CD8-positive, alpha-beta memory T cell (primary cell): Measurements from ENCODE around the gene C11orf71. TPM values are rescaled to one million over a fixed set of nuclear protein-coding genes. Genes with fewer than 3 reads are reported as not detected.

Source experiments
- CTCF ChIA-PET: fragments of 350-600 bp; sonication (Branson Sonifier 250); formaldehyde crosslinking; loops from one replicate; lab custom pipeline; 2021; ENCODE audit warnings: antibody characterized with exemption; lab: Charles Lee
- POLR2A ChIA-PET: fragments of 350-600 bp; sonication (Branson Sonifier 250); formaldehyde crosslinking; loops from one replicate; lab custom pipeline; 2021; ENCODE audit warnings: antibody characterized with exemption; lab: Charles Lee
- DNase-seq, 5 donors: peaks; one replicate each; pipeline versions ENCODE4 v3.0.0 to v3.0.0-alpha.2; 2020 to 2022; ENCODE audit warnings: mixed read lengths in 1 of 5
- H3K27ac ChIP-seq: one replicate; pipeline ENCODE4 v1.7.0; 2013; ENCODE audit warnings: low read depth, mild to moderate bottlenecking, low read length, moderate library complexity
- H3K27me3 ChIP-seq: 2 replicates; pipeline ENCODE4 v1.7.0; 2013; ENCODE audit warnings: low read length, mild to moderate bottlenecking; ENCODE audit not compliant: insufficient read depth, poor library complexity, severe bottlenecking
- H3K36me3 ChIP-seq: 2 replicates; pipeline ENCODE4 v1.7.0; 2013; ENCODE audit warnings: mild to moderate bottlenecking, low read length, moderate library complexity; ENCODE audit not compliant: insufficient read depth
- H3K4me1 ChIP-seq: 2 replicates; pipeline ENCODE4 v1.7.0; 2013; ENCODE audit warnings: mild to moderate bottlenecking, low read length, moderate library complexity; ENCODE audit not compliant: insufficient read depth
- H3K4me3 ChIP-seq: 2 replicates; pipeline ENCODE4 v1.7.0; 2013; ENCODE audit warnings: mild to moderate bottlenecking, low read length
- H3K9me3 ChIP-seq: 2 replicates; pipeline ENCODE4 v1.7.0; 2013; ENCODE audit warnings: mild to moderate bottlenecking, low read length
- H3K27ac Mint-ChIP-seq, 8 donors: one replicate each; pipeline ENCODE4 v1.8.0; 2020 to 2021; ENCODE audit warnings: mixed read lengths in 8 of 8, mild to moderate bottlenecking in 6 of 8, inconsistent platforms in 3 of 8, moderate library complexity in 3 of 8
- H3K27me3 Mint-ChIP-seq, 2 donors: one replicate each; pipeline ENCODE4 v1.8.0; 2020 to 2021; ENCODE audit warnings: mixed read lengths in 2 of 2, mild to moderate bottlenecking in 1 of 2, moderate library complexity in 1 of 2
- H3K36me3 Mint-ChIP-seq, 3 donors: one replicate each; pipeline ENCODE4 v1.8.0; 2020 to 2021; ENCODE audit warnings: mixed read lengths in 3 of 3, inconsistent platforms in 1 of 3, mild to moderate bottlenecking in 1 of 3
- H3K4me1 Mint-ChIP-seq, 3 donors: one replicate each; pipeline ENCODE4 v1.8.0; 2020 to 2021; ENCODE audit warnings: mixed read lengths in 3 of 3, inconsistent platforms in 1 of 3, mild to moderate bottlenecking in 1 of 3
- H3K4me3 Mint-ChIP-seq, 7 donors: one replicate each; pipeline ENCODE4 v1.8.0; 2020 to 2021; ENCODE audit warnings: mixed read lengths in 7 of 7, mild to moderate bottlenecking in 6 of 7, moderate library complexity in 4 of 7, inconsistent platforms in 2 of 7
- H3K9me3 Mint-ChIP-seq, 5 donors: one replicate each; pipeline ENCODE4 v1.8.0; 2020 to 2022; ENCODE audit warnings: mixed read lengths in 5 of 5, mild to moderate bottlenecking in 3 of 5, moderate library complexity in 2 of 5, inconsistent platforms in 1 of 5
- polyA plus RNA-seq: library from polyadenylated mRNA; unstranded; fragments of 300-500 nt; fragmentation: Illumina TruSeq; gene quantifications from one replicate; pipeline ENCODE4 v1.2.3, GENCODE V29; 2021
- total RNA-seq, 2 experiments: library from RNA; stranded (reverse); gene quantifications; one replicate each; pipeline ENCODE4 v1.2.3, GENCODE V29; 2021

The C11orf71 gene
- total and polyA plus RNA-seq, 3 experiments from 2014 or later = 8.2 to 10.0 (median 9.3) TPM

DNA sequence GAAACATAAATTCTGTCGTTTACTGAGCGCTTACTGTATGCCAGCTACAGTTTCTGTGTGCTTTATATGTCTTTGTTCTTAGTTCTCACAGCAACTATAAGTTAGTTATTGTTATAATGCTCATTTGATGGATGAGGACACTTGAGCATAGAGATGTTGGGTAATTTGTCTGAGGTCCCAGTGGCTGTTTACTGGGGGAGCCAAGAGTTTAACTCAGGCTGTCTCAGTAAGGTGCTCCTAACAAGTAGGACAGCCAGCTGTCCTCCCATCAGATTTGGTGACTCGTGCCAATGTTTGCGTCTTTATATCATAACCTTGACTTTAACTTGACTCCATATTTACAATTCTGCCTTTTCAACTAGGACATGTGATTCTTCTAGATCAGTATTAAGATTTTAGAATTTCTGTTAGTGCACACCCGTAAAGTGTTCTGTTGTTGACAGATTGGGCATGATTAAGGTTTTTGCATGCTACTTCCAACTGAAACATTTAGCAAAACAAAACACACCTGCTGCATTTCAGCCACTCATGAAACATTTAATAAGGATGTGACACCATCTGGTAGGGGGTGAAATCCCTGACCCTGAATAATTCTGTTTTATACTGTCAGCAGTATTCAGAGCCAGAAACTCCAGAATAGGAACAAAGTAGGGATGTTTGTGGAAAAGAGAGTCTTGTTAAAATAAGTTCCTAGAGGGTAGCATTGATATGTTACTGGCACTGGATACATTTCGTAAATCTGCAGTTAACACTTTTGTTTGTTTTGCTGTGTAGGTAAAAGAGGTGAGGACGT, 40.9 kb upstream of the C11orf71 start:
- no peaks in the 10 kb centered on the region for H3K27me3 Mint-ChIP-seq
- ChIA-PET CTCF (no interaction called here), POLR2A (no interaction called here)
- Histone ChIP-seq H3K27me3 (no peaks in the 10 kb centered on the region), H3K4me3 (no peak overlapping the region), H3K27ac (no peak overlapping the region), H3K9me3 (no peaks in the 10 kb centered on the region), H3K36me3 (peaks cover 7% of the 10 kb centered on the region), H3K4me1 (peaks cover 15% of the 10 kb centered on the region)
- peaks cover 32 to 51% (median 46%) of the 10 kb centered on the region in 3 donors for H3K4me1 Mint-ChIP-seq
- DNase-seq = no peak
- peak overlapping the region in 2 of 8 donors; percentile 7 to 44 for H3K27ac Mint-ChIP-seq
- peak overlapping the region in 6 of 7 donors; percentile 28 to 96 (median 42) for H3K4me3 Mint-ChIP-seq
- no peaks in the 10 kb centered on the region for H3K9me3 Mint-ChIP-seq
- peaks cover 0 to 43% (median 14%) of the 10 kb centered on the region in 3 donors for H3K36me3 Mint-ChIP-seq

DNA sequence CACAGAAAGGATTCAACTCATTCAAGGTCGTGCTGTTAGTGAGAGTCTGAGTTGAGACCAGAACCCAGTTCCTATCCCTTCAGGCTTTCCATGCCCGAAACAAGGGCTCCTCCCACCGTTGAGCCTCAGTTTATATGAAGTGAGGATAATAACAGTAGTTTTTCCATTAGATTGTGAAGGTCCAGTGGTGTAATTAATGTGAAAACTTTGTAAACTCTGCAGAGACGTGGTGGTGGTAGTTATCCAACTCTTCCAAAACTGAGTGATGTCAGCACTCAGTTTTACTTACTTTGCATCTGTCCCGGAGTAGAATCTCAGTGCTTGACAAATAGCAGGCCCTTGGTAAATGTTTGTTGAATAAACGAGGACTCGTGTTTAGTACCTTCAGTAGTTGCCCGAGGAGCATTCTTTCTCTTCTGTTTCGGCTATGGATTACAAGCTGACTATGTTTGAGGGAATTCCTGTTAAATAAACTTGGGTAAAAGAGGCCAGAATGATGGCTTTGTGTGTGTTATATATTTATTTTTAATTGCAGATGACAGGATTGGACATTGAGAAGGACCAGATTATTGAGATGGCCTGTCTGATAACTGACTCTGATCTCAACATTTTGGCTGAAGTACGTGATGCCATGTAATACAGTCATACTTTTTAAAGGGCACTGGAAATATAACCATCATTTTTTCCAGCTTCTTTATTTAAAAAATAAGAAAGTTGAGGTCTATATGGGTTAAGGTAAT, 40.0 kb upstream of the C11orf71 start:
- peaks cover 0 to 36% (median 11%) of the 10 kb centered on the region in 3 donors for H3K36me3 Mint-ChIP-seq
- Histone ChIP-seq H3K9me3 (no peaks in the 10 kb centered on the region), H3K27ac (peak overlapping the region; percentile 73), H3K36me3 (peaks cover 7% of the 10 kb centered on the region), H3K4me3 (peak overlapping the region; percentile 94), H3K4me1 (peaks cover 15% of the 10 kb centered on the region), H3K27me3 (no peaks in the 10 kb centered on the region)
- ChIA-PET CTCF (no interaction called here), POLR2A (no interaction called here)
- H3K27ac Mint-ChIP-seq = peak overlapping the region in 7 of 8 donors; percentile 55 to 96 (median 93)
- H3K4me1 Mint-ChIP-seq = peaks cover 29 to 51% (median 45%) of the 10 kb centered on the region in 3 donors
- H3K4me3 Mint-ChIP-seq = peak overlapping the region; percentile 94 to 100 (median 98)
- H3K27me3 Mint-ChIP-seq = no peaks in the 10 kb centered on the region
- no peak for DNase-seq
- no peaks in the 10 kb centered on the region for H3K9me3 Mint-ChIP-seq

DNA sequence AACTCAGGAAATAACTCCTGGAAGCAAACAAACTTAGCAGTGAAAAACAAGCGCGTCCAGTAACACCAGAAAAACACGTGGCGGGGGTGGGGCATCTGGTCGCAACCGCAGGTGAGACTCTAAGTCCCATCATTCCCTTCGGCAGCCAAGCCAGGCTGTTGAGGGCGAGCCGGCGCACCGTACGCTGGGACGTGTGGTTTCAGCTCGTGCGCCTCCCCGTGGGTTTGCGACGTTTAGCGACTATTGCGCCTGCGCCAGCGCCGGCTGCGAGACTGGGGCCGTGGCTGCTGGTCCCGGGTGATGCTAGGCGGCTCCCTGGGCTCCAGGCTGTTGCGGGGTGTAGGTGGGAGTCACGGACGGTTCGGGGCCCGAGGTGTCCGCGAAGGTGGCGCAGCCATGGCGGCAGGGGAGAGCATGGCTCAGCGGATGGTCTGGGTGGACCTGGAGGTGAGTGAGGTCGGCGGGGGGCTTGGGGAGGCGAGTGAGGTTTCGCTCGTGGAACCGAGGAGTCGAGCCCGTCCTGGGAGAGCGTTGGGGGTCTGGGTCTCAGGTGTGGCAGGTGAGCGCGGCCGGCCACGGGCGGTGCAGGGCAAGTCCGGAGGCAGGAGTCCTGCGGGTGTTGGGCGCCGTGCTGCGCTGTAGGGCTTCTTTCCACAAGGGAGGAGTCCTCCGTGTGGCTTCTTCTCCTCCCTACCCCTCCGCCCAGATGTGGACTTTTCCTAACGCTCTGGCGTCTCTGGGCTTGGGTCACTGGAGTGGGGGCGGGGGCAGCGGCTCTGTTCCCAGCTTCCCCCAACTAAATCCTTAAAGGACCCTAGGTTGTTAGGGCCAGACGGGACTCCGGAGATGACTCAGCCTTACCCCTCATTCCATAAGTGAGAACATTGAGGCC, 39.2 kb upstream of the C11orf71 start, which contains the start of gene REXO2:
Gene REXO2 (plus strand): TSS at position 239 of the 892 bp plus-strand sequence. CDS start 62 bp downstream, at position 301.
- peak within 1 kb of the TSS; percentile 94 for H3K4me3 ChIP-seq
- CTCF ChIA-PET = interaction anchor here (1.1 kb wide), 1 partner anchor 36 kb away, joined by 3 read pairs; no protein-coding TSS in a partner anchor
- H3K9me3 ChIP-seq = no peaks in the 10 kb centered on the region
- H3K27ac Mint-ChIP-seq = peak within 1 kb of the TSS; percentile 79 to 96 (median 94)
- peaks cover 0 to 28% (median 8%) of the 10 kb centered on the region in 3 donors for H3K36me3 Mint-ChIP-seq
- peak within 1 kb of the TSS; percentile 94 to 100 (median 98) for H3K4me3 Mint-ChIP-seq
- H3K36me3 ChIP-seq = peaks cover under 1% of the 10 kb centered on the region
- H3K4me1 Mint-ChIP-seq = peaks cover 29 to 47% (median 42%) of the 10 kb centered on the region in 3 donors
- peak; percentile 90 to 95 (median 92) for DNase-seq
- POLR2A ChIA-PET = interaction anchor here (0.9 to 1.4 kb wide), 2 partner anchors 37 to 39 kb away, joined by 3 to 10 read pairs; partner anchors contain the start of genes C11orf71 and RBM7
- peaks cover 15% of the 10 kb centered on the region for H3K4me1 ChIP-seq
- no peaks in the 10 kb centered on the region for H3K27me3 Mint-ChIP-seq
- no peaks in the 10 kb centered on the region for H3K9me3 Mint-ChIP-seq
- H3K27ac ChIP-seq = peak within 1 kb of the TSS; percentile 73
- H3K27me3 ChIP-seq = no peaks in the 10 kb centered on the region

DNA sequence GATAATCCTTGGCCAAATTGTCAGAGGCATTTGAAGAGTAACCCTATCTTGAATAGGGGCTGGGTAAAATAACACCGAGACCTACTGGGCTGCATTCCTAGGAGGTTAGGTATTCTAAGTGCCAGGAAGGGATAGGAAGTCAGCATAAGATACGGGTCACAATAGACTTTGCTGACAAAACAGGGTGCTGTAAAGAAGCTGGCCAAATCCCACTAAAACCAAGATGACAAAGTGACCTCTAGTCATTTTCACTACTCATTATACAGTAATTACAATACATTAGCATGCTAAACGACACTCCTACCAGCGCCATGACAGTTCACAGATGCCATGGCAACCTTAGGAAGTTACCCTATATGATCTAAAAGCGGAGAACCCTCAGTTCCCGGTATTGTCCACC, 38.0 kb upstream of the C11orf71 start:
- ChIA-PET CTCF (no interaction called here), POLR2A (interaction anchor here (0.9 to 1.4 kb wide), 2 partner anchors 36 to 38 kb away, joined by 3 to 10 read pairs; partner anchors contain the start of genes C11orf71 and RBM7)
- H3K4me1 Mint-ChIP-seq = peaks cover 29 to 41% (median 37%) of the 10 kb centered on the region in 3 donors
- no peak overlapping the region for H3K4me3 ChIP-seq
- peaks cover 15% of the 10 kb centered on the region for H3K4me1 ChIP-seq
- H3K27ac Mint-ChIP-seq = peak overlapping the region in 2 of 8 donors; percentile 84 to 96
- no peaks in the 10 kb centered on the region for H3K9me3 Mint-ChIP-seq
- peak overlapping the region in 3 of 7 donors; percentile 63 to 98 (median 98) for H3K4me3 Mint-ChIP-seq
- H3K9me3 ChIP-seq = no peaks in the 10 kb centered on the region
- H3K36me3 ChIP-seq = no peaks in the 10 kb centered on the region
- no peaks in the 10 kb centered on the region for H3K27me3 ChIP-seq
- no peaks in the 10 kb centered on the region for H3K27me3 Mint-ChIP-seq
- no peak for DNase-seq
- peaks cover 0 to 17% (median 8%) of the 10 kb centered on the region in 3 donors for H3K36me3 Mint-ChIP-seq
- H3K27ac ChIP-seq = no peak overlapping the region

DNA sequence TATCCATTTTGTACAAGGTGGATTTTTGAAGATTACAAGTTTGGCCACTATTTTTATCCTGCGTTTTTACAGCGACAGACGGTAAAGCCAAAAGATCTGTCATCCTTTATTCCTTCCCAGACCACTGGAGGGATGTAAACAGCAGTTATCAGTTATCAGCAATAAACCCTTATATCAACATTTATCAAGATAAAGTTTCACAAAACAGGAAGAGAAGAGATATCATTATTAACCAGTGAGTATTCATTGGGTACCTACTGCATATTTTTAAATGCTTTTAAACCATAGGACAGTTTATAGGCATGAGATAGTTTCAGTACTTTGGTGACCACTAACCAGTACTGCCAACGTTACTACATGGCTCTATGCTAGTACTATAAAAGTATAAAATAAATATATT, 33.1 kb upstream of the C11orf71 start:
- H3K9me3 Mint-ChIP-seq = no peaks in the 10 kb centered on the region
- POLR2A ChIA-PET = no interaction called here
- no peak overlapping the region for H3K27ac Mint-ChIP-seq

DNA sequence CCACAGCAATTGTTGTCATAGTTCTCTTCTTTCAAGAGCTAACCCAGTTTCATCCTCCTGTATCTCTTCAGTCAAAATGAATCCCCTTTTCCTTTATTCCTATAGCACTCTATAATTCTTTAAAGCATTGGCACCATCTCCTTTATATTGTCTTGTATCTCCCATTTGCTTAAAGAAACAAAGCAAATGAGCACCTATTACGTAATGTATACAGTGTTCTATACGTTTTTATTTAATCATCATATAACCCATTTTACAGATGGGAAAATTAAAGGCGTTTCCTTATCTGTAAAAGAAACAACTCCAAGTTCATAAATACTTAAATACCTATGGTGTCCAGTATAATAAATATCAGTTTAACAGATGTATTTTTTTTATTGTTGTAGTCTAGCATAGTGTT, 32.6 kb upstream of the C11orf71 start:
- H3K9me3 ChIP-seq = no peaks in the 10 kb centered on the region
- Mint-ChIP-seq H3K4me1 (no peaks in the 10 kb centered on the region), H3K9me3 (no peaks in the 10 kb centered on the region), H3K36me3 (peaks cover 0 to 3% (median 0%) of the 10 kb centered on the region in 3 donors), H3K27me3 (no peaks in the 10 kb centered on the region), H3K27ac (no peak overlapping the region), H3K4me3 (no peak overlapping the region)
- H3K36me3 ChIP-seq = no peaks in the 10 kb centered on the region
- no peak overlapping the region for H3K4me3 ChIP-seq
- H3K27ac ChIP-seq = no peak overlapping the region
- POLR2A ChIA-PET = no interaction called here
- no peaks in the 10 kb centered on the region for H3K27me3 ChIP-seq
- H3K4me1 ChIP-seq = no peaks in the 10 kb centered on the region
- DNase-seq = no peak
- CTCF ChIA-PET = no interaction called here

More for the DNA sequence above, 33.1 kb upstream of the C11orf71 start:
- peaks cover 0 to 3% (median 0%) of the 10 kb centered on the region in 3 donors for H3K36me3 Mint-ChIP-seq
- Histone ChIP-seq H3K4me1 (no peaks in the 10 kb centered on the region), H3K36me3 (no peaks in the 10 kb centered on the region), H3K9me3 (no peaks in the 10 kb centered on the region), H3K27me3 (no peaks in the 10 kb centered on the region), H3K27ac (no peak overlapping the region), H3K4me3 (no peak overlapping the region)
- no peak for DNase-seq
- peaks cover 0 to 2% (median 0%) of the 10 kb centered on the region in 3 donors for H3K4me1 Mint-ChIP-seq
- H3K4me3 Mint-ChIP-seq = no peak overlapping the region
- CTCF ChIA-PET = no interaction called here
- no peaks in the 10 kb centered on the region for H3K27me3 Mint-ChIP-seq

DNA sequence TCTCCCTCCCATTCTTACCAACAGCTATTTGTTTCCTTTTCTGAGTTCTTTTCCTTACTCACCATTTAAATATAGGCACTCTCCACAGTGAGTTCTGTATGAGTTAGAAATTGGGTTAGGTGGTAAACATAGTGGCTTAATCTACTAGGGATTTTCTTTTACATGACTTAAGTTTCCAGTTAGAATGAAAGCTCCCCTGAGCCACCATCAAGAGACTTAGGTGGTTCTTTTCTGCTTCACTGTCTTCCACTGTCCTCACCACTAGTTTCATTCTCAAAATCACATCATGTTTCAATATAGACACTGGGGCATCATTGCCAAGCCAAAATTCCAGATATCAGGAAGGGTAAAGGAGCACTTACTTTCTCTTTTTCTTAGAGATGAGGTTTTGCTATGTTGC, 30.0 kb upstream of the C11orf71 start:
- H3K27ac Mint-ChIP-seq = peak overlapping the region in 1 of 8 donors; percentile 1
- H3K27me3 Mint-ChIP-seq = no peaks in the 10 kb centered on the region
- H3K4me1 Mint-ChIP-seq = no peaks in the 10 kb centered on the region
- no peaks in the 10 kb centered on the region for H3K9me3 Mint-ChIP-seq
- Histone ChIP-seq H3K4me3 (no peak overlapping the region), H3K27ac (no peak overlapping the region), H3K4me1 (no peaks in the 10 kb centered on the region), H3K27me3 (no peaks in the 10 kb centered on the region), H3K9me3 (no peaks in the 10 kb centered on the region), H3K36me3 (no peaks in the 10 kb centered on the region)
- no peak for DNase-seq
- no peak overlapping the region for H3K4me3 Mint-ChIP-seq
- ChIA-PET POLR2A (no interaction called here), CTCF (no interaction called here)
- peaks cover 0 to 9% (median 3%) of the 10 kb centered on the region in 3 donors for H3K36me3 Mint-ChIP-seq
